Measurements from ENCODE around the gene KXD1. TPM values are rescaled to one million over a fixed set of nuclear protein-coding genes. Genes with fewer than 3 reads are reported as not detected.

KXD1 gene
- total RNA-seq, 1 experiment from 2014 or later, result 138 TPM

GRCh38 chr19:18612051-18612771, 54.5 kb downstream of the KXD1 start:
- Histone ChIP-seq H3K23me2 (ENCODE audit: insufficient read length, low read depth, low read length, poor library complexity, severe bottlenecking) (peaks cover 27% of the 10 kb centered on the region), H3K56ac (ENCODE audit: insufficient read length, low read depth, low read length) (no peak overlapping the region), H4K20me1 (ENCODE audit: control insufficient read depth, insufficient read depth, insufficient read length) (no peaks in the 10 kb centered on the region), H2BK20ac (ENCODE audit: low read depth, low read length, poor library complexity, severe bottlenecking) (no peak overlapping the region), H2BK120ac (ENCODE audit: low read depth, low read length, poor library complexity, severe bottlenecking) (no peak overlapping the region), H3K18ac (ENCODE audit: insufficient read length, low read depth, low read length) (no peak overlapping the region), H4K8ac (replicated peaks; ENCODE audit: insufficient read length, low read depth, low read length) (no peak overlapping the region), H3K14ac (ENCODE audit: insufficient read depth, low read length) (no peak overlapping the region), H4K5ac (ENCODE audit: insufficient read length, low read depth, low read length) (no peak overlapping the region), H2BK12ac (ENCODE audit: insufficient read length, low read depth, low read length) (no peak overlapping the region), H3K9me3 (ENCODE audit: control insufficient read depth, low read depth, low read length) (no peaks in the 10 kb centered on the region), H3K23ac (ENCODE audit: insufficient read length, low read depth, low read length) (no peak overlapping the region), H2AK5ac (ENCODE audit: insufficient read length, low read length) (no peak overlapping the region), H3K9ac (ENCODE audit: extremely low read depth, insufficient read length, low read length) (no peak overlapping the region), H4K91ac (ENCODE audit: insufficient read length, low read depth, low read length) (no peak overlapping the region), H3K79me1 (ENCODE audit: insufficient read depth, low read depth, low read length, poor library complexity, severe bottlenecking) (no peaks in the 10 kb centered on the region), H2BK5ac (ENCODE audit: insufficient read length, low read length) (no peak overlapping the region), H3T11ph (ENCODE audit: low read length) (no peak overlapping the region), H2AFZ (ENCODE audit: low read length) (no peak overlapping the region), H3K27ac (ENCODE audit: insufficient read length, low read depth, low read length) (no peak overlapping the region), H3K79me2 (ENCODE audit: insufficient read depth, low read length) (no peaks in the 10 kb centered on the region), H3K4me1 (ENCODE audit: insufficient read depth, low read length) (peaks cover 17% of the 10 kb centered on the region), H3K4me2 (ENCODE audit: insufficient read depth, insufficient read length, low read length) (peak overlapping the region; percentile 44), H3K27me3 (ENCODE audit: insufficient read depth, low read length) (peaks cover 67% of the 10 kb centered on the region), H2BK15ac (ENCODE audit: low read depth, low read length) (no peak overlapping the region), H3K4ac (ENCODE audit: low read depth, low read length) (no peak overlapping the region)
- no CpG with 5 or more reads among the region's 30 CpGs for WGBS (ENCODE audit: extremely low coverage, insufficient read length, low lambda C conversion rate)
- H3K36me3 Mint-ChIP-seq (ENCODE audit: insufficient read depth in 1 of 3, low read depth in 3 of 3), result peaks cover 0 to 2% (median 0%) of the 10 kb centered on the region in 3 experiments; a peak in 3 of 7 replicates
- peaks cover 94% of the 10 kb centered on the region for H3K27me3 Mint-ChIP-seq (ENCODE audit: low read depth)
- H3K4me3 Mint-ChIP-seq, result peak overlapping the region; percentile 64 to 88
- H3K9me3 Mint-ChIP-seq, result peaks cover 0 to 2% of the 10 kb centered on the region in 2 experiments; a peak in 2 of 5 replicates
- no peak overlapping the region for H3K27ac Mint-ChIP-seq
- no peak for DNase-seq
- peaks cover 42 to 53% of the 10 kb centered on the region in 2 experiments for H3K4me1 Mint-ChIP-seq
- TF ChIP-seq CTCF (conservative IDR thresholded peaks at IDR 0.05), result no peak
